Inflammatory macrophage (primary cell): ENCODE data around the gene SEC24C.
"Not testable (repeated sequence)": the region's sequence is repeated elsewhere in the genome, so short reads cannot be mapped to it uniquely, and the experiment has no call there.

Experiments used
- DNase-seq, 2 donors: peaks; one replicate each; pipeline ENCODE4 v3.0.0-alpha.2; 2020 to 2022

The SEC24C gene

DNA sequence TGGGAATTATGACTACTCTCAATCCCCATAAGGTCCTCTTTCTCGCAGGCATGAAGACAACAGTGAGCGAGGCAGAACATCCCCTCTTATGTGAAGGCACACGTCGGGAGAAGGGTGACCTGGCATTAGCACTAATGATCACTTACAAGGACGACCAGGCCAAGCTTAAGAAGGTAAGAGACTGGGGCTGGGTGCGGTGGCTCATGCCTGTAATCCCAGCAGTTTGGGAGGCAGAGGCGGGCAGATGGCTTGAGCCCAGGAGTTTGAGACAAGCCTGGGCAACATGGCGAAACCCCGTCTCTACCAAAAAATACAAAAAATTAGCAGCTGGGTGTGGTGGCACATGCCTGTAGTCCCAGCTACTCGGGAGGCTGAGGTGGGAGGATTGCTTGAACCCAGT, 51.3 kb downstream of the SEC24C start:
- not testable (repeated sequence) for DNase-seq

DNA sequence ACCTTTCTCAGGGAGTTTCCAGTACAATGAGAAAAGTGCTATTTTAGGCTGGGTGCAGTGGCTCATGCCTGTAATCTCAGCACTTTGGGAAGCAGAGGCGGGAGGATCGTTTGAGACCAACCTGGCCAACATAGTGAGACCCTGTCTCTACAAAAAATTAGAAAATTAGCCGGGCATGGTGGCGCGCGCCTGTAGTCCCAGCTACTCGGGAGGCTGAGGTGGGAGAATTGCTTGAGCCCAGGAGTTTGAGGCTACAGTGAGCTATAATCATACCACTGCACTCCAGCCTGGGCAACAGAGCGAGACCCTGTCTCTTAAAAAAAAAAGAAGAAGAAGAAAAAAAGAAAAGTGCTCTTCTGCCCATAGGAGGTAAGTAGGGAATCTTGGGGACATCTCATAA, 51.9 kb downstream of the SEC24C start:
- DNase-seq = not testable (repeated sequence)

DNA sequence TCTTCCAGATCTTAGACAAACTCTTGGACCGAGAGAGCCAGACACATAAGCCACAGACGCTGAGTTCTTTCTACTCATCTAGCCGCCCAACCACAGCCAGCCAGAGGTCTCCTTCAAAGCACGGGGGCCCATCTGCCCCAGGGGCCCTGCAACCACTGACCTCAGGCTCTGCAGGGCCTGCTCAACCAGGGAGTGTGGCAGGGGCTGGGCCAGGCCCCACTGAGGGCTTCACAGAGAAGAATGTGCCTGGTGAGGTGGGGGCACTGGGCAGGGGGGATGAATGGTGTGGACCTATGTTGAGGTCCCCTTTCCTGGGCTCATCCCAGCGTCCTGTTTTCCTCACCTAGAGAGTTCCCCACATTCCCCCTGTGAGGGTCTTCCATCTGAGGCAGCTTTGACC, 52.6 kb downstream of the SEC24C start:
- DNase-seq = no peak

DNA sequence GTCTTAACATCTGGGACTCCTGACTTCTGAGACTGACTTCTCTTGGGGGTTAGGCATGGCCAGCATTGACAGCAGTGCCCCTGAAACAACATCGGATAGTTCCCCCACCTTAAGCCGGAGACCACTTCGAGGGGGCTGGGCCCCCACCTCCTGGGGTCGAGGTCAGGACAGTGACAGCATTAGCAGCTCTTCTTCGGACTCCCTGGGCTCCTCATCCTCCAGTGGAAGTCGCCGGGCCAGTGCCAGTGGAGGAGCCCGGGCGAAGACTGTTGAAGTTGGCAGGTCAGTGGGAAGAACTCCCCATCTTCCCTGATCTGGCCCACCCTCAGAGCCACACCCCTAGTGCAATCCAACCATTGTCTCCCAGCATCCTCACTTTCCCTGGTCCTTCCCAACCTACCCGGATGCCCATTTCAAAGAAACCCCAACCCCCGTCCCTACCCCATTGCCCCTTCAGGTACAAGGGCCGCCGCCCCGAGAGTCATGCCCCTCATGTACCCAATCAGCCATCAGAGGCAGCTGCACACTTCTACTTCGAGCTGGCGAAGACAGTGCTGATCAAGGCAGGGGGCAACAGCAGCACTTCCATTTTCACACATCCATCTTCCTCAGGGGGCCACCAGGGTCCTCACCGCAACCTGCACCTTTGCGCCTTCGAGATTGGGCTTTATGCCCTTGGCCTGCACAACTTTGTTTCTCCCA, 53.3 kb downstream of the SEC24C start:
- no peak for DNase-seq

DNA sequence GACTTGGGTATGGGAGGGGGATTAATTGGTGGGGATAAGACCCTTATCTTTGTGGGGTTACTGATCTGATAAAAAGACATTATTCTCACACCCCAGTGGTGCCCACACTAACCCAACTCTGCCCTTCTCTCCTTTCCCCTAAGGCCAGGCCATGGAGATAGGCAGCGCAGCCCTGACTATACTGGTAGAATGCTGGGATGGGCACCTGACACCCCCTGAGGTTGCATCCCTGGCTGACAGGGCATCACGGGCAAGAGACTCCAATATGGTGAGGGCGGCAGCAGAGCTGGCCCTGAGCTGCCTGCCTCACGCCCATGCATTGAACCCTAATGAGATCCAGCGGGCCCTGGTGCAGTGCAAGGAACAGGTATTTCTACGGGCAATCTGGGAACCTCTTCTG, 53.9 kb downstream of the SEC24C start:
- no peak for DNase-seq

DNA sequence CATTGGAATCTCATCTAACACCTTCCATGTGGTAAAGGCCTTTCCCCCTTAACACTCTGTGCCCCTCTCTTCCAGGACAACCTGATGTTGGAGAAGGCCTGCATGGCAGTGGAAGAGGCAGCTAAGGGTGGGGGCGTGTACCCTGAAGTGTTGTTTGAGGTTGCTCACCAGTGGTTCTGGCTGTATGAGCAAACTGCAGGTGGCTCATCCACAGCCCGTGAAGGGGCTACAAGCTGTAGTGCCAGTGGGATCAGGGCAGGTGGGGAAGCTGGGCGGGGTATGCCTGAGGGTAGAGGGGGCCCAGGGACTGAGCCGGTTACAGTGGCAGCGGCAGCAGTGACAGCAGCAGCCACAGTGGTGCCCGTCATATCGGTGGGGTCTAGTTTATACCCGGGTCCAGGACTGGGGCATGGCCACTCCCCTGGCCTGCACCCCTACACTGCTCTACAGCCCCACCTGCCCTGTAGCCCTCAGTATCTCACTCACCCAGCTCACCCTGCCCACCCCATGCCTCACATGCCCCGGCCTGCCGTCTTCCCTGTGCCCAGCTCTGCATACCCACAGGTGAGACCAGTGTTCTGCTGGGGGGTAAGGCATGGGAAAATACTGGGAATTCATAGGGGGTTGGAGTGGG, 54.9 kb downstream of the SEC24C start:
- DNase-seq = no peak

DNA sequence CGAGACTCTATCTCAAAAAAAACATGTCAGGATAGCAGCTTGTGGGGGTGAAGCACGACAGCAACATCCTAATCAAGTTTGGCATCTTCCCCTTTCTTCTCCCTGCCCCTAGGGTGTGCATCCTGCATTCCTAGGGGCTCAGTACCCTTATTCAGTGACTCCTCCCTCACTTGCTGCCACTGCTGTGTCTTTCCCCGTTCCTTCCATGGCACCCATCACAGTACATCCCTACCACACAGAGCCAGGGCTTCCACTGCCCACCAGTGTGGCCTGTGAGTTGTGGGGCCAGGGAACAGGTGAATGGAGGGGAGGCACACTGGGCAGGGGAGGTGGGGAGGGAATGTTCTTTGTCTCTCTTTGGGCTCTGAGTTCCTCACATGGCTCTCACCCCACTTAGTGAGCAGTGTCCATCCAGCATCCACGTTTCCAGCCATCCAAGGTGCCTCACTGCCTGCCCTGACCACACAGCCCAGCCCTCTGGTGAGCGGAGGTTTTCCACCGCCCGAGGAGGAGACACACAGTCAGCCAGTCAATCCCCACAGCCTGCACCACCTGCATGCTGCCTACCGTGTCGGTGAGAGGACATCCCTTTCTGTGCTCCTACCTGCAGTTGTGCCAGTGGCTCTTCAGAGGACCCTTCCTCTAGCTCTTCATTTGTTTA, 55.9 kb downstream of the SEC24C start:
- no peak for DNase-seq

DNA sequence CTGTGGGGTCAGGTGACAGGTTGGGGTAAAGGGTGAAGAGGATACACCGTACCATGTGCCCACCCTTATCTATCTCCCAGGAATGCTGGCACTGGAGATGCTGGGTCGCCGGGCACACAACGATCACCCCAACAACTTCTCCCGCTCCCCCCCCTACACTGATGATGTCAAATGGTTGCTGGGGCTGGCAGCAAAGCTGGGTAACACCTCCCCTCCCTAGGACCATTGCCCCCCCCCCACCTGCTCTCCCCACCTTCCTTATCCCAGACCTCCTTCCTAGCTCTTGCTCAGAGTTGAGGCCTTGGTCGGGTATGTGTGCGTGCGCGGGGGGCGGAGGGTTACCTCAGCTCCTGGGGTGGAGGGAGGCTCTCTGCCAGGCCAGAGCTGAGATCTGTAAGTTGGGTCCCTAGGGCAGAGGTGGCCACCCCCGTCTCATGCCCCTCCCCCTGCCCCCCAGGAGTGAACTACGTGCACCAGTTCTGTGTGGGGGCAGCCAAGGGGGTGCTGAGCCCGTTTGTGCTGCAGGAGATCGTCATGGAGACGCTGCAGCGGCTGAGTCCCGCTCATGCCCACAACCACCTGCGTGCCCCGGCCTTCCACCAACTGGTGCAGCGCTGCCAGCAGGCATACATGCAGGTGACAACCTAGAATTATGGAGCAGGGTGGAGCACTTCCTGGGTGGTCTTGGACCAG, 56.5 kb downstream of the SEC24C start:
- no peak for DNase-seq

DNA sequence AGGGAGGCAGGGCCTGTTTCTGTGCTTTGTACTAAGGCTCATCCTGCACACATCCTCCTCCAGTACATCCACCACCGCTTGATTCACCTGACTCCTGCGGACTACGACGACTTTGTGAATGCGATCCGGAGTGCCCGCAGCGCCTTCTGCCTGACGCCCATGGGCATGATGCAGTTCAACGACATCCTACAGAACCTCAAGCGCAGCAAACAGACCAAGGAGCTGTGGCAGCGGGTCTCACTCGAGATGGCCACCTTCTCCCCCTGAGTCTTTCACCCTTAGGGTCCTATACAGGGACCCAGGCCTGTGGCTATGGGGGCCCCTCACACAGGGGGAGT, 57.0 kb downstream of the SEC24C start:
- no peak for DNase-seq

DNA sequence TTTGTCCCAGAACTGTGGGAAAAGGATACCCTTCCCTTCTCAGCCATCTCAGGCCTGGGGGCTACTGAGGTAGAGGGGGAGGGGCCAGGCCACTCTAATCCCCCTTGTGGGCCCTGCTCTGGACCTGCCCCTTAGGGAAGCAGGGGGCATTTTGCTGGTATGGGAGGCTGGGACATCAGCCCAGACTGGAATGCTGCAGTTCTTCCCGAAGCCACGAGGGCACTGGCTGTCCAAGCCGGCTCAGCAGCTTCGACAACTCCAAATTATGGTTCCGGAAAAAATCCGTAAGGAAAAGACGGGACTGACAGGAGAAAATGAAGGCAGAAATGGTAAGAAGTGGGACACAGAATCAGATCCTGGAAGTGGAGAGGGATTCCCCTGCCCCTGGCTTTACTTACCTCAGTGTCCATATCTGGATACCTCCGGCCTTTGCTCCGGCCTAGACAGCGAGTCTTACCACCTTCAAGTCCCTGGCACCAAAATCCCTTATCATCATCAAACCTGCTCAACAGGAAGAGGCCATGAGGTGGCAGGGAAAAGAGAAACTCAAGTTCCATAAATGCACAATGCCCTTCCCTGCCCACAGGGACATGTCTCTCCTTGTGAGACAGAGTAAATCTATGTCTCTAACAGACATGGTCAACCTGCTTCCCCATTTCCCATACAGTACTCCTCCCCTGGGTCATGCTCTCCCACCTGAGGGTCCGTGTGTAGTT, 58.3 kb downstream of the SEC24C start:
- DNase-seq = no peak

DNA sequence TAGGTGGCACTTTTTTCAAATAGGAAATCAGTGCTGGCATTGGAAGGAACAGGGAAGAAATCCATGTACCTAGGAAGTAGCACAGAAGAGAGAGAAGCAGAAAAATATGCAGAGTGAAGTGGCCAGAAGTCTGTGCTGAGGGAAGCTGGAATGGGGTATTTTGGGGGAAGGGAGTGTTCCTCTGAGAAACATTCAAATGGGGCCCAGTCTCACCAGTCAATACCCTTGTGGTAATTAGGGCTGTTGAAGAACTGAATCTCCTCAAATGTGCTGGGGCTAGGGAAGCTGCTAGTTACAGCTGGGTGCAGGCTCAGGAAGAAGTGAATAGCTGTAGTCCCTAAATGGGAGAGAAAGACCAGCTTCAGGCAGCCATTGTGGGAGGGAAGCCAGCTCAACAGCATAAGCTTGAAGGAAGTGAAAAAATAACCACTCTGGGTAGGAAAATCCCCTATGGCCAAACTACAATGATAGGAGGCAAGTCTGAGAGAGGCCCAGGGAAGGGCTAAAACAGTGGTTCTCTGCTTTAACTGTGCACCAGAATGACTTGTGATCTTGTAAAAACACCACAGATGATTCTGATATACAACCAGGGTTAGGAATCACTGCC, 59.6 kb downstream of the SEC24C start:
- DNase-seq = peak in 1 of 2 donors; percentile 54

DNA sequence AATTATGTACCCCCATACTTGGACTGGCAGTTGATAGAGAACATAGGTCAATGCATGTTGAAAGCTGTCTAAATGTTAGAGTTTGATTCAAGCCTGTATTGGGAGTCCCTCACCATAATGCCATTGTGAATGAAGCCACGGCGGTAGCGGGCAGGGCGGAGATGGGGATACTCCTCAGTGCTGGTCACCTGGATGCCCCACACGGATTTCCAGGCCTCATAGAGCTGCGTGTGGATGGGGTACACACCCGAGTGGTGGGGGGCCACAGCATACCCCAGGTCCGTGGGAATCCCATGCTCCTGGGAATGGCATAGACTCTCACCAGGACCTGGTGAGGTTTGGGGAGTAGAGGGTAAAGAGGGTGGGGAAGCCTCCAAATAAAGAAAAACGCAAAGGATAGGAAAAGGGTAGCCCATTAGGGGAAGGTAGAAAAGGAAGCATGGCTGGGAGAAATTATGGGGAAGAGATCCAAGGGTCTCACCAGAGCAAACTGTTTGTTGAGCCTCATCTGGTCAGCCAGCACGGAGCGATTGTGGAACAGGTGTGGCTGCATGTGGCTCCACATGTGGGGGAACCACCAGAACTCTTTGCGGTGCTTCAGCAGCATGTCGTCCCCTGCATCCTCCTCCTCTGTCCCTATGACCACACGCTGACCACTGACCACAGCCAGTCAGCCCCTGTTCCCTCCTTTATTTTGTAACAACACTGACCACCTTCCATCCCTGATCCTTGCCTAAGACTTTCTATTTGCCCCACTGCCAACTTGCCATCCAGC, 62.2 kb downstream of the SEC24C start:
- DNase-seq = no peak

DNA sequence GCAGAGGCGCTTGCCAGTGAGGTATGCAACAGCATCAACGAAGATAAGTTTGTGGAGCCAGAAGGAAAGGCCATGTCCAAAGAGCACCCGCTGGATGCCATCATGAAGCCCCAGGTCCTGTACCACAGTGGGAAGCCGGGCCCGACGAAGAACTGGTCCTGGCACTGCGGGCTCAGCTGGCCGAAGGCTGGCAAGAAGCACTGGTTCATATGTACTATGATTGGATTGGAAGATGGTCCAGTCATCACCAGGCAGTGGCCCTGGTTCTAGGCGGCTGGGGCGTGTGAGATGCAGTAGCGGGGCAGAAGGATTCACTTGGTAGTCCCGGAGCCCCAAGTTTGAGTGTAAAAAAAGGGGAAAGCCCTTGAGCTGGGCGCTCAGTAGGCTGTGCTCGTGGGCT, 63.3 kb downstream of the SEC24C start:
- no peak for DNase-seq

DNA sequence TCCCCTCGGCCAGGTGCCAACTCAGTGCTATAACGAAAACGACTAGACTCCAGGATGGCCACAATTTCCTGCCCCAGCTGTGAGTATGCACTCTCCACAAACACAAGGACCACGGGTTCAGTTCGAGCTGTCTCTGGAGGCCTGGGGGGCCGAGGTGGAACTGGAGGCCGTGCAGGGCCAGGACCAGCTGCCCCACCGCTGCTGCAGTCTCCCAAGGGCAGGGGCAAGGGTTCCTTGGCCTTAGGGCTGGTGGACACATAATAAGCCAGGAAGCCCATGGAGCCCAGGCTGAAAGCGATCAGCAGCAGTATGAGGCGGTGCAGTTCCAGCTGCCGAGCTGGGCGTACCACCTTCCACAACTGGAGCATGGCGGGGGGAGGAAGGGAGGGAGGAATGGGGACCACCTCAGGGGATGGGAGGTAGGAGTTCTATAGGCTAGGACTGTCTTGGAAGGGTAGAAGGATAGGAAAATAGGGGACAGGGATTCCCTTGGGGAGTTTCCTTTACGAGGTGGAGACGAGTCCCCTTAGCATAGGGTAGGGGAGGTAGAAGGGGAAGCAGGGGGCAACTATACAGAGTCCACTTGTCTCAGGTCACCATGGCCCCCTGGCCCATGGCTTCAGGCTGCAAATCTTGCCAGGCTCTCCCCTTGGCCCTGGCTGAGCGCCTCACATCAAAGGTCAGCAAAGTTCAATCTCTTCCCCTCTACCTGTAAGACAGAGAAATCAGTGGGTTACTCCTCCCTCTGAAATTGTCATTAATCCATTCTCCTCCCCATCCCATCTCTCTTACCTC, 64.0 kb downstream of the SEC24C start:
- no peak for DNase-seq

DNA sequence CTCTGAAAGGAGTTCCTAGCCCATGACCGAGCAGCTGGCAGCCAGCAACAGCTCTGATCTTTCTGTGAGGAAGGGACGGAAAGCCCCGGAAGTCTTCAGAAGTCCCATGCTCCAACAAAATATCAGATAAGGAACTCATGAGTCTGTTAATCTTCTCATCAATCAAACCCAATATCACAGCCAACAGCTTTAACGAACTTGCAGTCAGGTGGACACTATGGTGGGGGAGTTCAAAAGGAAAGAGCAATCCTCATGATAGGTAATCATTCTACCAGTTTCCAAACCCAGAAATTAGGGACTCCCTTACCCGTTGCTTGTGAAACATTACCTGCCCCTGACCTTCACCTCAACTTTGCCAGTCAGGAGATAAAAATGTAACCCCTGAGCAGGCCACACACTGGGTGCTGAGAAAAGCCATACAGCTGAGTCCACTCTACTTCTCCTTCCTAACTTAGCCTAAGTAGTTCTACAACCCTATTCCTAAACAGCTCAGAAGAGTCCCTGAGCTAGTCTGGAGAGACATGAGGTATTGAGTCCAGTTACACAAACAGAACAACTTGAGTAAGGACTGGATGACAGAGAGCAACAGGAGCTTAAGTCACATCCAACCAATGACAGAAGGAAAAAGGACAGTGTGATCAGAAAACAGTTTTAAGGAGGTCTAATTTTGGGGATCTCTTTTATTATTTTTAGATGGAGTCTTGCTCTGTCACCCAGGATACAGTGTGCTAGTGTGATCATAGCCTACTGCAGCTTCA, 65.1 kb downstream of the SEC24C start:
- peak in 1 of 2 donors; percentile 26 for DNase-seq

DNA sequence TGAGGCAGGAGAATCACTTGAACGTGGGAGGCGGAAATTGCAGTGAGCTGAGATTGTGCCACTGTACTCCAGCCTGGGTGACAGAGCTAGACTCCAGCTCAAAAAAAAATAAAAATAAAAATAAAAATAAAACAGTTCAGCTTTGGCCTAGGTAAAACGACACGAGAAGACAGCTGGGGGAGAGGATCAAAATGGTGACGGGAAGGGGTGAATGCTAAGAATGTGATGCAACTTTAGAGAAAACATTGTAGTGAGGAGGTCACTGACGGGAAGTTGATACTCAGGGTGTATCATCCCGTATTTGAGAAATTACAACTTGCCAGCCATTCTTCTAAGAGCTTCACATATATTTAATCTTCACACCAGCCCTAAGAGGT, 66.2 kb downstream of the SEC24C start:
- DNase-seq = peak; percentile 18 to 44

DNA sequence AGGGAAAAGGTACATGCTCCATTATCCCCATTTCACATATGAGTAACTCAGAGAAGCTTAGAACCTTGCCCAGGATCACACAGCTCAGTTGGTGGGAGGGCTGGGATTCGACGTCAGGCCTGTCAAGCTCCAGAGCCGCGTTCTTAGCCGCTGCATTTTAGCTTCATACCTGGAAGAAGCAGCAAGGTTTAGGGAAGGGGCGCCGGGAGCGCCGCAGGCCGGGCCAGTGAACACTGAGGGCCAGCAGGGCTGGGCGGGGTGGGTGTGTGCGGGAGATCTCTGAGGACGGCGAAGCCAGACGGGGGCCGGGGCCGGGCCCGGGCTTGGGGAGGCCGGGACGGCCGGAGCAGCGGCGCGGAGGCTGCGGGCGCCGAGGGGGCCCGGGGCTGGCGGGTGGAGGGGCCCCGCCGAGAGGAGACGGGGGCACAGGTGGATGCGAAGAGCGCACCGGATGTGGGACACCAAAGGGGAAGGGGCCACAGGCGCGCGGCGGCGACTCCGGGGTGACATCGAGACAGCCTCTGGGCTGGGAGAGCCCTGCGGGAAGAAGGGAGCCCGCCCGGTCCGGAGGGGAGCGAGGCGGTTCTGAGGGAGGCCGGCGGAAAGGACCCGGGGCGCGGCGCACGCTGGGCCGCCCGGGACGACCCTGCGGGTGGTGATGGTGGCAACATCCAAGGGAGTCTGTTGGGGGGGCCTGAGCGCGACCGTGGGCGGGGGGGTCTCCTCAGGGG, 66.7 kb downstream of the SEC24C start:
- peak in 1 of 2 donors; percentile 15 for DNase-seq

DNA sequence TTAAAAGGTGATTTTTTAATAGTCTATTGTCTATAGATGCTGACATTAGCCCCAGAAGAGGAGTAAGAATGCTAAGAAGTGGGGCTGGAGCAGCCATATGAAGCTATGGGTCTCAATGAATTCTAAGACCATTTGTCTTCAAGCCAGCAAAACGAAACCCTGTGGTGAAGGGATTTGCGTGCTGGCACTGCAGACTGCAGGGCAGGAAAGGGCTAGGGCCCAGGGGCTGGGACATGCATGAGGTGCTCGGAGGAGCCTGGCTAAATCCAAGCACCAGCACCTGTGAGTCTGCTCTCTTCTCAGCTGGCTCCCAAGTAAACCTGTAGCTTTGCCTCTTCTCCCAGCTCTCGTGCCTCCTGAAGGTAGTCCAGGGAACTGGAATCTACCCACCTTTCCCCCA, 68.5 kb downstream of the SEC24C start:
- no peak for DNase-seq

DNA sequence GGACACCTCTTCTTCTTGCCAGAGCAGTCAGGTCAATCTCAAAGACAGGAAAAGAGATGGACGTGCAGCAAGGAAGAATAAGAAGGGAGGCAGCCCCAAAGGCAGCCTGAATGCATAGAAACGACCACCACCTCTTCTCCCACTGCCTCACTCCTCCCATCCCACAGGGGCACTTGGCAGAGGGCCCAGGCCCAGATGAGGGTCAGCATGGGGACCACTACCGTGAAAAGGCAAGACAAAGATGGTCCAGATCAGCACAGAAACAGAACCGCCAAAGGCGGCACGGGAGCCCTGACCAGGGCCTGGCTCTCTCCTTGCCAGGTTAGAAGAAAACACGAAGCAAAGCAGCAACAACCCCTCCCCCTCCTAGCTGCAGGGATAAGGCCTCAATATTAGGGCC, 69.2 kb downstream of the SEC24C start:
- DNase-seq = no peak
